ENCODE data around the gene FAM111B. TPM values are rescaled to one million over a fixed set of nuclear protein-coding genes. Genes with fewer than 3 reads are reported as not detected.
"Not testable (repeated sequence)": the region's sequence is repeated elsewhere in the genome, so short reads cannot be mapped to it uniquely, and the experiment has no call there.

The FAM111B gene
- total RNA-seq, 2 donors from 2014 or later, result 26.7 to 33.0 TPM

GRCh38 chr11:59136551-59136950, 29.5 kb downstream of the FAM111B start:
- H3K4me3 Mint-ChIP-seq; H3K9me3 Mint-ChIP-seq; DNase-seq (ENCODE audit: low spot score); ATAC-seq; H3K27me3 Mint-ChIP-seq; H3K27ac Mint-ChIP-seq: not testable (repeated sequence)
- H3K4me1 Mint-ChIP-seq (ENCODE audit: low read depth in 2 of 2), result peaks cover 13 to 16% of the 10 kb centered on the region in 2 donors
- H3K36me3 Mint-ChIP-seq, result peaks cover 17% of the 10 kb centered on the region

DNA sequence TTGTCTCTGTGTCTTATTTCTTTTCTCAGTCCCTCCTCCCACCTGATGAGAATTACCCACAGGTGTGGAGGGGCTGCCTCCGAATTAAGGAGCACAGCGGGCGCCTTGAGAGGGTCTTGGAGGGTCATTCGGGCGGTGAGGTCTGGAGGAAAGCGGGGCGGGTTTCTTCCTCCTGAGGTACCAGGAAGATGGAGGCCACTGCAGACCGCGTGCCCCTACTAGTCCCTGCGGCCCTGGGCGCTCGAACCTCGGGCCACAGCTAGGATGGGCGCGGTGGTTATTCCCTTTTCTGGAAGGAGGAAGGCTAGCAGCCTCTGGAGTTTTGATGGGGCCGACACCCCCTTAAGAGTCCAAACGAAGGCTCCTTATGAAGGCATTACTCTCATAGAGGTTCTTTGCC, 30.2 kb downstream of the FAM111B start:
- no peaks in the 10 kb centered on the region for H3K9me3 Mint-ChIP-seq
- H3K36me3 Mint-ChIP-seq, result peaks cover 14% of the 10 kb centered on the region
- ATAC-seq (no peak), DNase-seq (ENCODE audit: low spot score) (no peak)
- peaks cover 20 to 22% of the 10 kb centered on the region in 2 donors for H3K4me1 Mint-ChIP-seq (ENCODE audit: low read depth in 2 of 2)
- no peaks in the 10 kb centered on the region for H3K27me3 Mint-ChIP-seq
- H3K27ac Mint-ChIP-seq, result no peak overlapping the region
- no peak overlapping the region for H3K4me3 Mint-ChIP-seq

DNA sequence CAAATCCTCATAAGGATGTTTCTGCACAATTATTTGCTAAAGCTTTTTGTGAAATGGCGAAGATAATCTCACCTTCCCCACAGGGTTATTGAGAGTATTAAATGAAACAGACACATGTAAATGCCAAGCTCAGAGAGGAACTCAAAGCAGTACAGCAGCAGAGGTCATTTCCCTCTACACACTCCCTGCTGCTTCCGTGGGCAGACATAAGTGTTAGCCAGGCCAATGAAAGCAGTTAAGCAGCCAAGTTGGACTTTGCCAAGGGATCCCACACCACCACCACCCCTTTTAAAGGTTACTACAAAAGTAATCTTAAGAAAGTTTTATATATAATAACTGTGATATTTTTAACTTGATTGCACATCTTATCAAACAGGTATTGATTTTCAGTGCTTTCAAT, 31.6 kb downstream of the FAM111B start:
- Mint-ChIP-seq H3K9me3 (no peaks in the 10 kb centered on the region), H3K4me3 (no peak overlapping the region), H3K4me1 (ENCODE audit: low read depth in 2 of 2) (peaks cover 33 to 36% of the 10 kb centered on the region in 2 donors), H3K27me3 (no peaks in the 10 kb centered on the region), H3K36me3 (peaks cover 4% of the 10 kb centered on the region), H3K27ac (no peak overlapping the region)
- no peak for ATAC-seq
- DNase-seq (ENCODE audit: low spot score), result no peak

- H3K9me3 Mint-ChIP-seq, result no peaks in the 10 kb centered on the region
These were observed 34.2 kb downstream of the FAM111B start for GRCh38 chr11:59141191-59141590.

DNA sequence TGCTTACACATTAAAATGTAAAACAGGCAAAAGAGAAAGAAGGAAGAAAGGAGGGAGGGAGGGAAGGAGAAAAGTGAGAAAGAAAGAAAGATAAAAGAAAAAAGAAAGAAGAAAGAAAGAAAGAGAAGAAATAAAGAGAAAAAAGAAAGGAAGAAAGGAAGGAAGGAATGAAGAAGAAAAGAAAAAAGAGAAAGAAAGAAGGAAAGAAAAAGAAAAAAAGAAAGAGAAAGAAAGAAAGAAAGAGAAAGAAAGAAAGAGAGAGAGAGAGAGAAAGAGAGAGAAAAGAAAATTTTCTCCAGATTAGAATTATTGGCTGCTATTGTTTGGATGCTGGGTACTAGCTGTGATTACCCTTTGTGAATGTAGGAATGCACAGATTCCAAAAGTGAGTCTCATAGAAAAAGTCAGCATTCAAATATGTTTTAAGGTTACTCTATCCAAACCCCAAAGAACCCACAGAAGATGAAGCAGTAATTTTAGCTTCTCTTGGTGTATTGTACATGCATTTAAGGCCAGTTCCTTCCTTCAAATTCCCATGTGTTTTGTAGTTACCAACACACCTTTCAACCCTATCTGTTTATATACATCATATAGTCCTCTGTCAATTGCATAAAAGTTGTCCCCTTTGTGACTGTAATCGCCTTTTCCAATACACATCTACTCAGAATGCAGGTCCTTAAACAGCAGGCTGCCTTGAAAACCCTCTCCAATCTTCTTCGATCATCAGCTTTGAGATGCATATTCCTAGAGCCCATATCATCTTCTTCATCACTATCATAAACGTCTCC, 34.8 kb downstream of the FAM111B start:
- peak overlapping the region; percentile 100 for H3K4me3 Mint-ChIP-seq
- H3K36me3 Mint-ChIP-seq, result peaks cover 4% of the 10 kb centered on the region
- no peaks in the 10 kb centered on the region for H3K9me3 Mint-ChIP-seq
- H3K27ac Mint-ChIP-seq, result peak overlapping the region; percentile 93 to 94
- H3K27me3 Mint-ChIP-seq, result no peaks in the 10 kb centered on the region
- DNase-seq (ENCODE audit: low spot score) (no peak), ATAC-seq (no peak)
- peaks cover 45 to 46% of the 10 kb centered on the region in 2 donors for H3K4me1 Mint-ChIP-seq (ENCODE audit: low read depth in 2 of 2)

More at GRCh38 chr11:59141191-59141590, 34.2 kb downstream of the FAM111B start:
- Mint-ChIP-seq H3K36me3 (peaks cover 4% of the 10 kb centered on the region), H3K4me3 (peak overlapping the region; percentile 100), H3K27me3 (no peaks in the 10 kb centered on the region), H3K27ac (peak overlapping the region; percentile 93 to 94), H3K4me1 (ENCODE audit: low read depth in 2 of 2) (peaks cover 46 to 48% of the 10 kb centered on the region in 2 donors)
- ATAC-seq, result no peak
- DNase-seq (ENCODE audit: low spot score), result no peak

DNA sequence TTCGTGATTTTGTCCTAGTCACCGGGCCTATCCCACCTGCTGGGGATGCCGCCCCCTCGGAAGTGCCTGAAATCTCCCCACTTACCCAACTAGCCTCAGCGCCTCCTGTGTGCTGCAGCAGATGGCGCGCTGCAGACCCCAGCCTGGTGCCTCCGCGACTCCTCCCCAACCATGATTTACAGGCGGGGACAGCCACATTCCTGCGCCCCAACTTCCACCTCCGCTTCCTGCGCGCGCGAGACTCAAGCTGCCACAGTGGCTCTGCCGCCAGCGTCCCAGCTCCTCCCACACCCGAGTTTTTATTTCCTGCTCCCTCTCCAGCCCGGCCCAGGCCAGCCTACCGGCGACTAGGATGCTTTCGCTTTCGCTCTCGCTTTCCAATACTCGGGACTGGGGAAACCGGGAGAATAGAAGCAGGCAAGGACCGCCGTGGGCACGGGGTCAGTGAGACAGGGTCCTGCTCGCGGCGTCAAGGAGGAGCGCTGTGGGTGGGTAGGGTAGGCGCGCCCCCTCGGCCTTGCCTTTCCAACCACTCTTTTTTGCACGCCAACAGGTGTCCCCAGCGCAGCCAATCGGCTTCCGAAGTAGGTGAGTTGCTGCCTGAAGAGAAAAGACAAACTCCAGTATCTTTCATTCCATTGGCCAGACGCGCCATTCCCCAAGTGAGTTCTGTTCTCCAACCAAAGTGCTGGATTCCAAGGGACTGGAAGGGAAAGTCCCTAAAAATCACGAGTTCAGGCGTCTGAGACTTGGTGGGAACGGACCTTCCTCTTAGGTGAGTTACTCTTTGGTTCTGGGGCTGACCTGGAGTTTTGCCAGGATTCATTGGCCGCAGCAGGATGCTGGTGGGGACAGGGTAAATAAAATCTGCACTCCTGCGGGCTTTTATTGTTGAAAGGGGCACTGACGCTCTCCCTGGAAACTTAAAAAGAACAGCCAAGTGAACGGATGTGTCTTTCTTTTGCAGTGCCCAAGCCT, 35.8 kb downstream of the FAM111B start, which contains the start of gene FAM111A:
Gene FAM111A (plus strand): TSS at position 327 of the 978 bp plus-strand sequence. CDS start 6,017 bp downstream, outside the sequence.
- H3K4me3 Mint-ChIP-seq, result peak within 1 kb of the TSS; percentile 100
- peaks cover 8% of the 10 kb centered on the region for H3K36me3 Mint-ChIP-seq
- peaks cover 47 to 49% of the 10 kb centered on the region in 2 donors for H3K4me1 Mint-ChIP-seq (ENCODE audit: low read depth in 2 of 2)
- ATAC-seq, result peak; percentile 92 to 95
- no peaks in the 10 kb centered on the region for H3K27me3 Mint-ChIP-seq
- H3K9me3 Mint-ChIP-seq, result no peaks in the 10 kb centered on the region
- H3K27ac Mint-ChIP-seq, result peak within 1 kb of the TSS; percentile 93 to 94
- DNase-seq (ENCODE audit: low spot score), result peak; percentile 93

GRCh38 chr11:59144096-59144495, 37.1 kb downstream of the FAM111B start:
- peak overlapping the region; percentile 100 for H3K4me3 Mint-ChIP-seq
- no peaks in the 10 kb centered on the region for H3K9me3 Mint-ChIP-seq
- no peaks in the 10 kb centered on the region for H3K27me3 Mint-ChIP-seq
- DNase-seq (ENCODE audit: low spot score), result no peak
- no peak for ATAC-seq
- peaks cover 49 to 51% of the 10 kb centered on the region in 2 donors for H3K4me1 Mint-ChIP-seq (ENCODE audit: low read depth in 2 of 2)
- H3K27ac Mint-ChIP-seq, result peak overlapping the region; percentile 93 to 94
- peaks cover 14% of the 10 kb centered on the region for H3K36me3 Mint-ChIP-seq

- Mint-ChIP-seq H3K36me3 (peaks cover 16% of the 10 kb centered on the region), H3K27me3 (no peaks in the 10 kb centered on the region), H3K27ac (peak overlapping the region; percentile 93 to 94), H3K9me3 (no peaks in the 10 kb centered on the region), H3K4me3 (peak overlapping the region; percentile 100), H3K4me1 (ENCODE audit: low read depth in 2 of 2) (peaks cover 49 to 51% of the 10 kb centered on the region in 2 donors)
- peak; percentile 80 for ATAC-seq
- peak; percentile 79 for DNase-seq (ENCODE audit: low spot score)
These were observed 37.7 kb downstream of the FAM111B start for GRCh38 chr11:59144579-59145345.

DNA sequence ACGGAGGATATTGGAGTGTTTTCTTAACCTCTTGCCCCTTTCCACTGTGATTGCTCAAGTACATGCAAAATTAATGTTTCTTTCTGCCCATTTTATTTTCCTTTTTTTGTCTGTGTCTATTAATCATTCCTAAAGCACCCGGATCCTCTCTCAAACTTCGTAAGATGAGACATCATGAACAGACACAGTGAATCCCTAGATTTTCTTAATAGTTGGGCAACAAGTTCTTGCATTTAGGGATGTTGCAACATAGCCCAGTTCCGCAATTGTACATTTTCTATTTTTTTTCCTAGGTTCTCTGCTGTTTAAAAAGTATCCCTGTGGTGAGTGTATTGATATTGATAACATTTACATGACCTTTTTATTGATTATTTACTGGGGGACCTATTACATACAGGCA, 38.5 kb downstream of the FAM111B start:
- H3K27me3 Mint-ChIP-seq, result no peaks in the 10 kb centered on the region
- peak overlapping the region; percentile 93 to 94 for H3K27ac Mint-ChIP-seq
- H3K9me3 Mint-ChIP-seq, result no peaks in the 10 kb centered on the region
- DNase-seq (ENCODE audit: low spot score), result no peak
- H3K4me1 Mint-ChIP-seq (ENCODE audit: low read depth in 2 of 2), result peaks cover 49 to 51% of the 10 kb centered on the region in 2 donors
- ATAC-seq, result no peak
- peaks cover 16% of the 10 kb centered on the region for H3K36me3 Mint-ChIP-seq
- peak overlapping the region; percentile 100 for H3K4me3 Mint-ChIP-seq

- no peaks in the 10 kb centered on the region for H3K27me3 Mint-ChIP-seq
- peaks cover 27% of the 10 kb centered on the region for H3K36me3 Mint-ChIP-seq
- no peaks in the 10 kb centered on the region for H3K9me3 Mint-ChIP-seq
- H3K4me3 Mint-ChIP-seq, result no peak overlapping the region
- peaks cover 5 to 16% of the 10 kb centered on the region in 2 donors for H3K4me1 Mint-ChIP-seq (ENCODE audit: low read depth in 2 of 2)
- DNase-seq (ENCODE audit: low spot score) (no peak), ATAC-seq (no peak)
- peak overlapping the region in 1 of 2 donors; percentile 2 for H3K27ac Mint-ChIP-seq
These were observed 44.7 kb downstream of the FAM111B start for GRCh38 chr11:59151761-59152160.

- H3K4me3 Mint-ChIP-seq, result peak overlapping the region; percentile 5
- DNase-seq (ENCODE audit: low spot score) (no peak), ATAC-seq (peak in 1 of 2 donors; percentile 31)
- H3K27ac Mint-ChIP-seq, result peak overlapping the region; percentile 2 to 32
- H3K4me1 Mint-ChIP-seq (ENCODE audit: low read depth in 2 of 2), result peaks cover 3 to 16% of the 10 kb centered on the region in 2 donors
- H3K36me3 Mint-ChIP-seq, result peaks cover 27% of the 10 kb centered on the region
- H3K9me3 Mint-ChIP-seq, result no peaks in the 10 kb centered on the region
- H3K27me3 Mint-ChIP-seq, result no peaks in the 10 kb centered on the region
These were observed 45.4 kb downstream of the FAM111B start for GRCh38 chr11:59152312-59152951.

DNA sequence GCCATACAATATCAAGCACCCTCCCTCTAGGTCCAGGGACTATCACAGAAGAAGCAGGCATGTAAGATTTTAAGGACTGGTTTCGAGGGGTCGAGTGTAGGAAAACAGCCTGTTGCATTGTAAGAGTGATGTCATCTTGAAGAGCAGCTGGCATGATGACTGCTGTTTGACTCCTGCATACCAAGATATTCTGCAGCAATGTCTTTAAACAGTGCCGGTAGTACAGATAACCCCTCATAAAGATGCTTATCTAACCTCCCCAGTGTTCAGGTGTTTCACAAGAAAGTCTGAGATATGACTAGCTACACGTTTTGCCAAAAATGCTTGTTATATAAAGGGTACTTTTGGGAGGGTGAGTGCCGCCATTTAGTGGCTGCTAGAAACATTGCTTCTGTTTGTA, 47.6 kb downstream of the FAM111B start:
- Mint-ChIP-seq H3K36me3 (peaks cover 15% of the 10 kb centered on the region), H3K9me3 (no peaks in the 10 kb centered on the region), H3K27ac (no peak overlapping the region), H3K4me3 (no peak overlapping the region), H3K27me3 (no peaks in the 10 kb centered on the region), H3K4me1 (ENCODE audit: low read depth in 2 of 2) (peaks cover 8 to 12% of the 10 kb centered on the region in 2 donors)
- ATAC-seq (no peak), DNase-seq (ENCODE audit: low spot score) (no peak)

Data from natural killer cell treated with Interleukin-12 subunit alpha and Interleukin-12 subunit beta and Interleukin-15 and Interleukin-18, amount 100 ng/mL, for 72 hours (primary cell).